Neural progenitor cell (in vitro differentiated cells): Measurements from ENCODE around the gene PCNX4. TPM values are rescaled to one million over a fixed set of nuclear protein-coding genes. Genes with fewer than 3 reads are reported as not detected.

Experiments
- DNase-seq: peaks from one replicate; pipeline ENCODE4 v3.0.0-alpha.2; 2016; ENCODE audit warnings: low spot score
- H2AFZ ChIP-seq: fragments of 200-600 bp; sonication (generic); replicated peaks from 2 replicates; pipeline ENCODE4 v1.6.1; 2016; ENCODE audit warnings: antibody characterized with exemption
- H3F3A ChIP-seq: fragments of 200-600 bp; sonication (generic); 2 replicates; pipeline ENCODE4 v1.6.1; 2016; ENCODE audit warnings: antibody characterized with exemption, low read depth
- H3K27ac ChIP-seq: fragments of 200-600 bp; sonication (generic); 2 replicates; pipeline ENCODE4 v1.5.1; 2016; ENCODE audit warnings: mild to moderate bottlenecking
- H3K27me3 ChIP-seq: fragments of 200-600 bp; sonication (generic); 2 replicates; pipeline ENCODE4 v1.6.1; 2016; ENCODE audit warnings: mild to moderate bottlenecking, moderate library complexity
- H3K36me3 ChIP-seq: fragments of 200-600 bp; sonication (generic); 2 replicates; pipeline ENCODE4 v1.5.1; 2016
- H3K4me1 ChIP-seq: fragments of 200-600 bp; sonication (generic); 2 replicates; pipeline ENCODE4 v1.6.1; 2016; ENCODE audit warnings: mixed run types
- H3K4me2 ChIP-seq: fragments of 200-600 bp; sonication (generic); 2 replicates; pipeline ENCODE4 v1.6.1; 2016
- H3K4me3 ChIP-seq: fragments of 200-600 bp; sonication (generic); 2 replicates; pipeline ENCODE4 v1.5.1; 2016
- H3K79me2 ChIP-seq: fragments of 200-600 bp; sonication (generic); 2 replicates; pipeline ENCODE4 v1.6.1; 2016; ENCODE audit warnings: low read depth
- H3K9ac ChIP-seq: fragments of 200-600 bp; sonication (generic); 2 replicates; pipeline ENCODE4 v1.6.1; 2016
- H3K9me3 ChIP-seq: fragments of 200-600 bp; sonication (generic); 2 replicates; pipeline ENCODE4 v1.5.1; 2016; ENCODE audit warnings: low read depth
- H4K20me1 ChIP-seq: fragments of 200-600 bp; sonication (generic); 2 replicates; pipeline ENCODE4 v1.6.1; 2016; ENCODE audit warnings: low read depth
- H3K27ac Mint-ChIP-seq: 3 replicates; pipeline ENCODE4 v1.8.0; 2021; ENCODE audit warnings: mixed read lengths
- H3K27me3 Mint-ChIP-seq: 2 replicates; pipeline ENCODE4 v1.8.0; 2022; ENCODE audit warnings: low read depth, mild to moderate bottlenecking, inconsistent platforms, moderate library complexity, mixed read lengths; ENCODE audit not compliant: insufficient read depth
- H3K36me3 Mint-ChIP-seq: 3 replicates; pipeline ENCODE4 v1.8.0; 2021; ENCODE audit warnings: mixed read lengths
- H3K4me1 Mint-ChIP-seq: 3 replicates; pipeline ENCODE4 v1.8.0; 2021; ENCODE audit warnings: mixed read lengths
- H3K4me3 Mint-ChIP-seq: 3 replicates; pipeline ENCODE4 v1.8.0; 2021; ENCODE audit warnings: mild to moderate bottlenecking, moderate library complexity, mixed read lengths
- H3K9me3 Mint-ChIP-seq: 3 replicates; pipeline ENCODE4 v1.8.0; 2020; ENCODE audit warnings: mixed read lengths
- CTCF ChIP-seq: fragments of 200-600 bp; sonication (generic); IDR thresholded peaks from 2 replicates; pipeline ENCODE4 v1.5.1; 2017; ENCODE audit warnings: antibody characterized with exemption, mild to moderate bottlenecking
- EZH2 ChIP-seq: fragments of 200-600 bp; sonication (generic); IDR thresholded peaks from 2 replicates; pipeline ENCODE4 v1.6.1; 2017; ENCODE audit warnings: antibody characterized with exemption, mild to moderate bottlenecking, moderate library complexity
- EZH2phosphoT487 ChIP-seq: fragments of 200-600 bp; sonication (generic); IDR thresholded peaks from 2 replicates; pipeline ENCODE4 v1.6.1; 2017; ENCODE audit warnings: antibody characterized with exemption
- total RNA-seq: library from RNA; depleted of rRNA; stranded (reverse); fragments of >200 nt; gene quantifications from 2 replicates; pipeline ENCODE4 v1.2.3, GENCODE V29; 2015; ENCODE audit warnings: low replicate concordance

The PCNX4 gene
- total RNA-seq, 1 donor from 2014 or later, result 172 TPM

- Mint-ChIP-seq H3K9me3 (no peaks in the 10 kb centered on the region), H3K4me3 (no peak overlapping the region), H3K27me3 (peaks cover 2% of the 10 kb centered on the region), H3K27ac (no peak overlapping the region), H3K4me1 (peaks cover 34% of the 10 kb centered on the region), H3K36me3 (no peaks in the 10 kb centered on the region)
- Histone ChIP-seq H3K9me3 (no peaks in the 10 kb centered on the region), H3K9ac (no peak overlapping the region), H3K4me3 (no peak overlapping the region), H3K27me3 (no peaks in the 10 kb centered on the region), H3K79me2 (no peaks in the 10 kb centered on the region), H3K36me3 (no peaks in the 10 kb centered on the region), H2AFZ (no peak overlapping the region), H4K20me1 (no peaks in the 10 kb centered on the region), H3K4me1 (peaks cover 28% of the 10 kb centered on the region), H3F3A (peaks cover 7% of the 10 kb centered on the region), H3K27ac (no peak overlapping the region), H3K4me2 (no peak overlapping the region)
- DNase-seq, result no peak
- TF ChIP-seq EZH2 (no peak), CTCF (no peak), EZH2phosphoT487 (no peak)
These were observed 115.3 kb downstream of the PCNX4 start for GRCh38 chr14:60206837-60207533.

- Mint-ChIP-seq H3K36me3 (no peaks in the 10 kb centered on the region), H3K4me1 (peaks cover 19% of the 10 kb centered on the region), H3K9me3 (no peaks in the 10 kb centered on the region), H3K27ac (peak overlapping the region; percentile 43), H3K27me3 (peaks cover 3% of the 10 kb centered on the region), H3K4me3 (no peak overlapping the region)
- H3K4me3 ChIP-seq, result no peak overlapping the region
- no peaks in the 10 kb centered on the region for H3K27me3 ChIP-seq
- H4K20me1 ChIP-seq, result no peaks in the 10 kb centered on the region
- no peaks in the 10 kb centered on the region for H3K9me3 ChIP-seq
- H3K4me1 ChIP-seq, result peaks cover 24% of the 10 kb centered on the region
- no peak overlapping the region for H3K9ac ChIP-seq
- H3K36me3 ChIP-seq, result no peaks in the 10 kb centered on the region
- H3K79me2 ChIP-seq, result no peaks in the 10 kb centered on the region
- DNase-seq, result no peak
- peak overlapping the region; percentile 25 for H3K4me2 ChIP-seq
- no peak overlapping the region for H3K27ac ChIP-seq
- TF ChIP-seq EZH2 (no peak), EZH2phosphoT487 (no peak), CTCF (no peak)
- no peak overlapping the region for H2AFZ ChIP-seq
- H3F3A ChIP-seq, result peaks cover 7% of the 10 kb centered on the region
These were observed 119.0 kb downstream of the PCNX4 start for GRCh38 chr14:60210703-60211102.

GRCh38 chr14:60211153-60211552 lies 119.4 kb downstream of the PCNX4 start:
- peaks cover 19% of the 10 kb centered on the region for H3K4me1 Mint-ChIP-seq
- DNase-seq, result peak; percentile 45
- Histone ChIP-seq H3K4me1 (peaks cover 29% of the 10 kb centered on the region), H3K9ac (no peak overlapping the region), H4K20me1 (no peaks in the 10 kb centered on the region), H3K27me3 (no peaks in the 10 kb centered on the region), H3K36me3 (no peaks in the 10 kb centered on the region), H2AFZ (no peak overlapping the region), H3K4me2 (peak overlapping the region; percentile 25), H3F3A (peaks cover 7% of the 10 kb centered on the region), H3K27ac (no peak overlapping the region), H3K79me2 (no peaks in the 10 kb centered on the region), H3K4me3 (no peak overlapping the region), H3K9me3 (no peaks in the 10 kb centered on the region)
- H3K36me3 Mint-ChIP-seq, result no peaks in the 10 kb centered on the region
- H3K9me3 Mint-ChIP-seq, result no peaks in the 10 kb centered on the region
- TF ChIP-seq EZH2 (no peak), CTCF (no peak), EZH2phosphoT487 (no peak)
- peak overlapping the region; percentile 2 for H3K4me3 Mint-ChIP-seq
- H3K27ac Mint-ChIP-seq, result peak overlapping the region; percentile 43
- H3K27me3 Mint-ChIP-seq, result peaks cover 3% of the 10 kb centered on the region
